Activated CD8-positive, alpha-beta T cell treated with anti-CD3 and anti-CD28 coated beads, Interleukin-2, amount 10 ng/mL, durations not matched to agents 7 days and 5 days (primary cell): ENCODE results near the gene KLHL7. TPM values are rescaled to one million over a fixed set of nuclear protein-coding genes. Genes with fewer than 3 reads are reported as not detected.

Experiments
- ATAC-seq: fragments of 150-1000 bp; cut with Tn5 transposase; one replicate; pipeline ENCODE4 v1.10.0; 2021; ENCODE audit warnings: moderate library complexity
- CTCF ChIA-PET: fragments of 350-600 bp; sonication (Branson Sonifier 250); formaldehyde crosslinking; loops from one replicate; lab custom pipeline; 2021; ENCODE audit warnings: antibody characterized with exemption; lab: Charles Lee
- POLR2A ChIA-PET: fragments of 350-600 bp; sonication (Branson Sonifier 250); formaldehyde crosslinking; loops from one replicate; lab custom pipeline; 2021; ENCODE audit warnings: antibody characterized with exemption; lab: Charles Lee
- DNase-seq: peaks from one replicate; pipeline ENCODE4 v3.0.0-alpha.2; 2020
- H3K27ac Mint-ChIP-seq: one replicate; pipeline ENCODE4 v1.8.0; 2021; ENCODE audit warnings: mild to moderate bottlenecking, mixed read lengths
- H3K27me3 Mint-ChIP-seq: one replicate; pipeline ENCODE4 v1.8.0; 2021; ENCODE audit warnings: low read depth, mixed read lengths
- H3K36me3 Mint-ChIP-seq: one replicate; pipeline ENCODE4 v1.8.0; 2021; ENCODE audit warnings: low read depth, mixed read lengths
- H3K4me1 Mint-ChIP-seq: one replicate; pipeline ENCODE4 v1.8.0; 2021; ENCODE audit warnings: low read depth, mixed read lengths
- H3K4me3 Mint-ChIP-seq: one replicate; pipeline ENCODE4 v1.8.0; 2021; ENCODE audit warnings: mild to moderate bottlenecking, mixed read lengths
- H3K9me3 Mint-ChIP-seq: one replicate; pipeline ENCODE4 v1.8.0; 2022; ENCODE audit warnings: mixed read lengths; ENCODE audit not compliant: insufficient read depth
- total RNA-seq, 2 experiments: library from RNA; stranded (reverse); gene quantifications; one replicate each; pipeline ENCODE4 v1.2.3, GENCODE V29; 2021

KLHL7 gene
- total RNA-seq, 2 experiments from 2014 or later, result 20.3 to 23.0 TPM

DNA sequence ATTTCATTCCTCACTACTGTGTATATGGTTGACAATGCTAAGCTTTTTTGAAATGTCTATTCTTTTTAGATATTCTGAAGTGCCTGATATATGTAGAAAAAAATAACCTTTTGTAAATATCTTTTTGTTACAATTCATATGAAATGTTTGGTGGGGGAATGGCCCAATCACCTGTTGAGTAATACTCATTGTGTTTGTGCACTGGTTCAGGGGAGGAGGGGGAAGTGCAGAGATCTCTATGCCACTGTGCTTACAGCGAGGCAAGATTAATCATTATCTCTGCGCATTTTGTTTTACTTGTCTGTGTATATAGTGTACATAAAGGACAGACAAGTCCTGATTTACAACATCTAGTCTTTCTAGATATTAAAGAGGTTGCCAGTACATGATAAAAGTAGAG lies 101.4 kb downstream of the KLHL7 start:
- Mint-ChIP-seq H3K9me3 (no peaks in the 10 kb centered on the region), H3K36me3 (peaks cover 26% of the 10 kb centered on the region), H3K4me3 (peak overlapping the region; percentile 20), H3K27me3 (peaks cover 20% of the 10 kb centered on the region), H3K4me1 (peaks cover 10% of the 10 kb centered on the region), H3K27ac (no peak overlapping the region)
- CTCF ChIA-PET, result interaction anchor here (0.8 to 1.4 kb wide), 3 partner anchors 22 to 121 kb away, joined by 3 read pairs; no protein-coding TSS in a partner anchor
- no peak for ATAC-seq
- POLR2A ChIA-PET, result no interaction called here
- DNase-seq, result no peak

DNA sequence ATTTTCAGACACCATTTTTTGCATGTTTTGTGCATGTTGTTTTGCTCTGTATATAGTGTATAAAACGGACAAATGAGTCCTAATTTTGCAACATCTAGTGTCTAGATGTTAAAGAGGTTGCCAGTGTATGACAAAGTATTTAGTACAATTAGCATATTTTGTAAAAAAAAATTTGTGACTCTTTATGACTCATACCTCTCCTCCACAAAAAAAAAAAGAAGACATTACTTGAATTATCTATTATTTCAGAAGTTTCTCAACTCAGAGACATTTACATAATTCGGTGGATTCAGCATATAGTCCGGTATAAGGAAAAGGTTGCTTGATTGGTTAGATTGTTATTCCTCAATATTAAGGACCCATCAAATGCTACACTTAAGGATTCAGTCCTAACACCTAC lies 102.3 kb downstream of the KLHL7 start:
- H3K4me1 Mint-ChIP-seq, result peaks cover 10% of the 10 kb centered on the region
- no peak overlapping the region for H3K4me3 Mint-ChIP-seq
- no peaks in the 10 kb centered on the region for H3K9me3 Mint-ChIP-seq
- H3K27me3 Mint-ChIP-seq, result peaks cover 26% of the 10 kb centered on the region
- DNase-seq, result no peak
- ChIA-PET CTCF (no interaction called here), POLR2A (no interaction called here)
- H3K27ac Mint-ChIP-seq, result no peak overlapping the region
- ATAC-seq, result no peak
- peaks cover 24% of the 10 kb centered on the region for H3K36me3 Mint-ChIP-seq

GRCh38 chr7:23208316-23208715 lies 102.7 kb downstream of the KLHL7 start:
- CTCF ChIA-PET, result no interaction called here

DNA sequence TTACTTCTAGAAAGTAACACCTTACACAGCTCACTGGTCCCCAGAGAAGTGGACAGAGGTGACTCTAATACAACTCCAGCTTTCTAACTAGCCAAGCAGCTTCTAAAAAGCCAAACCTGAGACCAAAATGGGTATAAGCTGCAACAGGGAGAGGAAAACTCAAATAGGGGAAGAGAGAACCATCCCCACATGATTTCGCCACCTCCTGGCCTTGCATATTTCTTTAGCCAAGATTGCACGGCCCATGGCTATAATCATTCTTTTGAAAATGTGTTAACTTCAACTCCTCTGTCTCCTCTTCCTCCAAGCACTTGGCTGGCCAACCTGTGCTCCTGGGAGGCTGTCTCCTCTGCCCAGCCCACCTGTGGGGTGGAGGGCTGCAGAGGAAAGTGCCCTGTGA lies 104.9 kb downstream of the KLHL7 start:
- DNase-seq (no peak), ATAC-seq (no peak)
- H3K27ac Mint-ChIP-seq, result no peak overlapping the region
- peaks cover 7% of the 10 kb centered on the region for H3K4me1 Mint-ChIP-seq
- peaks cover 25% of the 10 kb centered on the region for H3K27me3 Mint-ChIP-seq
- no peak overlapping the region for H3K4me3 Mint-ChIP-seq
- H3K36me3 Mint-ChIP-seq, result peaks cover 8% of the 10 kb centered on the region
- no peaks in the 10 kb centered on the region for H3K9me3 Mint-ChIP-seq
- ChIA-PET POLR2A (no interaction called here), CTCF (no interaction called here)

More at GRCh38 chr7:23208316-23208715, 102.7 kb downstream of the KLHL7 start:
- ATAC-seq (no peak), DNase-seq (no peak)
- peaks cover 10% of the 10 kb centered on the region for H3K4me1 Mint-ChIP-seq
- H3K36me3 Mint-ChIP-seq, result peaks cover 20% of the 10 kb centered on the region
- peaks cover 26% of the 10 kb centered on the region for H3K27me3 Mint-ChIP-seq
- no peaks in the 10 kb centered on the region for H3K9me3 Mint-ChIP-seq
- POLR2A ChIA-PET, result no interaction called here
- H3K4me3 Mint-ChIP-seq, result no peak overlapping the region
- H3K27ac Mint-ChIP-seq, result no peak overlapping the region

GRCh38 chr7:23211589-23211988 lies 106.0 kb downstream of the KLHL7 start:
- Mint-ChIP-seq H3K4me3 (no peak overlapping the region), H3K9me3 (no peaks in the 10 kb centered on the region), H3K36me3 (peaks cover 2% of the 10 kb centered on the region), H3K4me1 (peaks cover 3% of the 10 kb centered on the region), H3K27me3 (peaks cover 19% of the 10 kb centered on the region), H3K27ac (no peak overlapping the region)
- ATAC-seq (no peak), DNase-seq (no peak)
- ChIA-PET CTCF (no interaction called here), POLR2A (interaction anchor here (0.6 kb wide), 1 partner anchor 357 kb away, joined by 3 read pairs; no protein-coding TSS in a partner anchor)

DNA sequence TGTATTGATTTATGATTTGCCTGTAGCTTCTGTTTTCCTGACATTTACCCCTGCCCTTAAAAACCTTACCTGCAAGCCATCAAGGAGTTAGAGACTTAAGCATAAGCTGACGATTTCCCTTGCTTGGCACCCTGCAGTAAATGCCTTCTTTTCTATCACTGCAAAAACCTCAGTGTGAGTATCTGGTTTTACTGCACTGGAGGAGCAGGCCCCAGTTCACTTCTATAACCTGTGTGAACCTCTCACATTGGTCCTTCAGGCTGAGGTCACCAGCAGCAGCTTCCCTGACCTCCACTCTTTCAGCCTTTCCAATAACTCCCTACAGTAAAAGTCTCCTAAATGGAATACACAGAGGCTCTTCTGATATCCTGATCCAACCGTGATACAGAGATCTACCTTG lies 106.8 kb downstream of the KLHL7 start:
- H3K27ac Mint-ChIP-seq, result no peak overlapping the region
- peaks cover 14% of the 10 kb centered on the region for H3K27me3 Mint-ChIP-seq
- no peaks in the 10 kb centered on the region for H3K36me3 Mint-ChIP-seq
- no peaks in the 10 kb centered on the region for H3K4me1 Mint-ChIP-seq
- no peak overlapping the region for H3K4me3 Mint-ChIP-seq
- H3K9me3 Mint-ChIP-seq, result no peaks in the 10 kb centered on the region
- ATAC-seq, result no peak
- CTCF ChIA-PET, result no interaction called here
- POLR2A ChIA-PET, result interaction anchor here (0.6 kb wide), 1 partner anchor 357 kb away, joined by 3 read pairs; no protein-coding TSS in a partner anchor
- DNase-seq, result no peak

DNA sequence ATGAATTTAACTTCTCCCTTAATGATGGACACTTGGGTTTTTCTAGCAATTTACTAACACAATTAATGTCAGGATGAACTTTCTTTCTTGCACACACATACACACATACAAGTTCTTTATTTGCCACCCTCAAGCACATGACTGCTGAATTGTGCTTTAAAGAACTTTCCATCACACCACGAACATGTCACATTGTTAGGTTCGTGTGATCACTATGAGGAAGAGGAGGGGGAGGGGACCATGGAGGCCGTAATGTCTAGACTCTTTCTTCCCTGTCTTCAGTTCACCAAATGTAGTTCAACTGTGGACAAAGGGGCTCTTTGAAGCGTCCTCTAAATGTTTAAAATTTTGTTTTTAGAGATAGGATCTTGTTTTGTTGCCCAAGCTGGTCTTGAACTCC lies 107.3 kb downstream of the KLHL7 start:
- no peak overlapping the region for H3K4me3 Mint-ChIP-seq
- ATAC-seq, result no peak
- peaks cover 13% of the 10 kb centered on the region for H3K27me3 Mint-ChIP-seq
- H3K4me1 Mint-ChIP-seq, result no peaks in the 10 kb centered on the region
- H3K9me3 Mint-ChIP-seq, result no peaks in the 10 kb centered on the region
- ChIA-PET POLR2A (no interaction called here), CTCF (no interaction called here)
- no peak for DNase-seq
- no peaks in the 10 kb centered on the region for H3K36me3 Mint-ChIP-seq
- H3K27ac Mint-ChIP-seq, result no peak overlapping the region

DNA sequence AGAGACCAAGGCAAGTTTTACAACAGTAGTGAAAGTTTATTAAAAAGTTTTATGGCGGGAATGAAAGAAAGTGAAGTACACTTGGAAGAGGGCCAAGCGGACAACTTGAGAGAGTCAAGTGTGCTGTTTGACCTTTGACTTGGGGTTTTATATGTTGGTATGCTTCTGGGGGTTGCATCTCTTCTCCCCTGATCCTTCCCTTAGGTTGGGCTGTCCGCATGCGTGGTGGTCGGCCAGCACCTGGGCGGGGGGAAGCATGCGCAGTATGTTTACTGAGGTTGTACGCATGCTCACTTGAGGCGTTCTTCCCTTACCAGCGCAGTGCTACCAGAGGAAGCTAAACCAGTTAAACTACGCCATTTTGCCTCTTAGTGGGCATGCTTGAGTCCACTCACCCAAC lies 108.2 kb downstream of the KLHL7 start:
- Mint-ChIP-seq H3K4me3 (no peak overlapping the region), H3K9me3 (no peaks in the 10 kb centered on the region), H3K27me3 (peaks cover 13% of the 10 kb centered on the region), H3K4me1 (no peaks in the 10 kb centered on the region), H3K36me3 (no peaks in the 10 kb centered on the region), H3K27ac (no peak overlapping the region)
- ATAC-seq (no peak), DNase-seq (no peak)
- POLR2A ChIA-PET, result no interaction called here
- CTCF ChIA-PET, result no interaction called here

DNA sequence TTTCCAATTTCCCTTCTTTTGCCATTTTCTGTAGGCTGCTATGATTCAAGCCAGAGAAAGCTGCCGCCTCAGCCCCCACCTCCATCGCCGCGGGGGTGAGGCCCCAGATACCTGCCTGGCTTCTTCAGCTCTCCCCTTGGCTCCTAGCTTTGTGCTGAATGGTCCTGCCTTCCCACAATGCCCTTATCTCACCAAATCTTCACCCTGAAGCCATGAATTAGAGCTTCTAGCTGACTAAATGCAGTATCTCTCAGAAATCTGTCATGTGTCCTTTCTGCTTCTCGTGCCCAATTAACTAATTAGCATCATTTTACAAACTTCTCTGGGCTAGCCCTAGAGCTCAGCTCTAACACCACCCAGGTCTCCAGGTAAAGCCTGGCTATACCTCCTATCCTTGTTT lies 108.8 kb downstream of the KLHL7 start:
- H3K27ac Mint-ChIP-seq, result no peak overlapping the region
- no peak for ATAC-seq
- CTCF ChIA-PET, result no interaction called here

GRCh38 chr7:23214938-23215337 lies 109.4 kb downstream of the KLHL7 start:
- Mint-ChIP-seq H3K27me3 (peaks cover 13% of the 10 kb centered on the region), H3K9me3 (no peaks in the 10 kb centered on the region), H3K36me3 (no peaks in the 10 kb centered on the region), H3K27ac (no peak overlapping the region), H3K4me3 (no peak overlapping the region), H3K4me1 (no peaks in the 10 kb centered on the region)
- DNase-seq, result no peak
- CTCF ChIA-PET, result no interaction called here
- POLR2A ChIA-PET, result interaction anchor here (1.1 kb wide), 1 partner anchor 9 kb away, joined by 4 read pairs; no protein-coding TSS in a partner anchor
- no peak for ATAC-seq

More for the DNA sequence above, 108.8 kb downstream of the KLHL7 start:
- no peak for DNase-seq
- H3K27me3 Mint-ChIP-seq, result peaks cover 13% of the 10 kb centered on the region
- H3K36me3 Mint-ChIP-seq, result no peaks in the 10 kb centered on the region
- no peak overlapping the region for H3K4me3 Mint-ChIP-seq
- POLR2A ChIA-PET, result interaction anchor here (1.1 kb wide), 1 partner anchor 9 kb away, joined by 4 read pairs; no protein-coding TSS in a partner anchor
- H3K9me3 Mint-ChIP-seq, result no peaks in the 10 kb centered on the region
- no peaks in the 10 kb centered on the region for H3K4me1 Mint-ChIP-seq

GRCh38 chr7:23216021-23216420 lies 110.4 kb downstream of the KLHL7 start:
- Mint-ChIP-seq H3K36me3 (no peaks in the 10 kb centered on the region), H3K27ac (no peak overlapping the region), H3K9me3 (no peaks in the 10 kb centered on the region), H3K27me3 (peaks cover 20% of the 10 kb centered on the region), H3K4me1 (no peaks in the 10 kb centered on the region), H3K4me3 (no peak overlapping the region)
- DNase-seq (no peak), ATAC-seq (no peak)
- POLR2A ChIA-PET, result no interaction called here
- CTCF ChIA-PET, result no interaction called here

DNA sequence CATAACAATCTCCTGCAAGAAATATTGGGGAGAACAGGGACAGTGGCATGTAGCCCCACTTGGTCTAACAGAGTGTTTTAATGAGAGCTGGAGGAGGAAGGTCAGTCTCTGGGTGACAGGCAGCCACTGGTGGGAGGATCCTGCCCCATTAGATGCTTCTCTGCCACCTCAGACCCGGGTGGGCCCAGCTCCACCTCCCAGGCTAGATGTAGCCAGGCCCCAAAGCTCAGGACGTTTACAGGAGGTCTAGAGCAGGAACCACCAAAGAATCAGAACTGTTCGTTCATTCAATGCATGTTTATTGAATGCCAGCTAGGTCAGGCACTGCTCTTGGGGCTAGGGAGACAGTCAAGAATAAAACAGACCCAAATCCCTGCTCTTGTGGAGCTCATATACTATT lies 112.6 kb downstream of the KLHL7 start:
- ChIA-PET POLR2A (no interaction called here), CTCF (no interaction called here)
- ATAC-seq, result no peak
- Mint-ChIP-seq H3K27me3 (peaks cover 17% of the 10 kb centered on the region), H3K27ac (no peak overlapping the region), H3K9me3 (no peaks in the 10 kb centered on the region), H3K4me3 (no peak overlapping the region), H3K4me1 (no peaks in the 10 kb centered on the region), H3K36me3 (no peaks in the 10 kb centered on the region)
- no peak for DNase-seq
